ENCODE measurements around the gene CFAP251. TPM values are rescaled to one million over a fixed set of nuclear protein-coding genes. Genes with fewer than 3 reads are reported as not detected.
A peak's percentile ranks its signal among the peaks of the same experiment; 100 is the strongest.

The CFAP251 gene
- total RNA-seq, 1 donor from 2014 or later = 1.2 TPM

DNA sequence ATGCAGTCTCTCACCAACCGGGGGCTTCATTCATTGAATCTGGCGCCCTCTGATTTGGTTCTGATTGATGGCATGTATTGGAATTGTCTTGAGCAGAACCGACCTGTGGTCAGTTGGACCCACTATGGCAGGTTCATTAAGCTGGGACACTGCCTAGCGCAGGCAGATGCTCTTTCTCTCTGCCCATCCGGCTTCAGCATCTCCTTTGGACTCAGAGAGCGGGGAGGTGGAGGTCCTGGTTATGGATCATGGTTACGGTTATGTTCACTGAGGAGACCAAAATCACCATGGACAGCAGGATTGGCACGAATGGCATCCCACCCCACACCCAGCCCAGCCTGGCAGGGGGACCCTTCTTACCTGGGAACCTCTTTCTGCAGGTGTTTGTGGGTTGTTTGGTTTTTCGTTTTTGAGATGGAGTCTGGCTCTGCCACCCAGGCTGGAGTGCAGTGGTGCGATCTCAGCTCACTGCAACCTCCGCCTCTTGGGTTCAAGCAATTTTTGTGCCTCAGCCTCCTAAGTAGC, 86.9 kb downstream of the CFAP251 start:
- peaks cover 3% of the 10 kb centered on the region for H3K27me3 Mint-ChIP-seq
- peak overlapping the region; percentile 67 for H3K4me3 Mint-ChIP-seq
- peaks cover 84% of the 10 kb centered on the region for H3K4me1 Mint-ChIP-seq
- no peaks in the 10 kb centered on the region for H3K36me3 Mint-ChIP-seq (ENCODE audit: low read depth)
- POLR2A ChIA-PET = interaction anchor here (0.6 to 9.1 kb wide), 12 partner anchors 9 to 1714 kb away, joined by 3 to 216 read pairs (median 7); partner anchors contain the start of genes BCL7A, CFAP251 and RNU4-2
- ATAC-seq (ENCODE audit: low read depth) (no peak), DNase-seq (no peak)
- no peaks in the 10 kb centered on the region for H3K9me3 Mint-ChIP-seq
- CTCF ChIA-PET = interaction anchor here (0.6 to 2.4 kb wide), 5 partner anchors 14 to 87 kb away, joined by 3 to 11 read pairs (median 3); partner anchors contain the start of gene CFAP251
- intact Hi-C loops (cut with micrococcal nuclease) = no loop called here
- peak overlapping the region; percentile 87 for H3K27ac Mint-ChIP-seq
- TF ChIP-seq, protein P1, sequence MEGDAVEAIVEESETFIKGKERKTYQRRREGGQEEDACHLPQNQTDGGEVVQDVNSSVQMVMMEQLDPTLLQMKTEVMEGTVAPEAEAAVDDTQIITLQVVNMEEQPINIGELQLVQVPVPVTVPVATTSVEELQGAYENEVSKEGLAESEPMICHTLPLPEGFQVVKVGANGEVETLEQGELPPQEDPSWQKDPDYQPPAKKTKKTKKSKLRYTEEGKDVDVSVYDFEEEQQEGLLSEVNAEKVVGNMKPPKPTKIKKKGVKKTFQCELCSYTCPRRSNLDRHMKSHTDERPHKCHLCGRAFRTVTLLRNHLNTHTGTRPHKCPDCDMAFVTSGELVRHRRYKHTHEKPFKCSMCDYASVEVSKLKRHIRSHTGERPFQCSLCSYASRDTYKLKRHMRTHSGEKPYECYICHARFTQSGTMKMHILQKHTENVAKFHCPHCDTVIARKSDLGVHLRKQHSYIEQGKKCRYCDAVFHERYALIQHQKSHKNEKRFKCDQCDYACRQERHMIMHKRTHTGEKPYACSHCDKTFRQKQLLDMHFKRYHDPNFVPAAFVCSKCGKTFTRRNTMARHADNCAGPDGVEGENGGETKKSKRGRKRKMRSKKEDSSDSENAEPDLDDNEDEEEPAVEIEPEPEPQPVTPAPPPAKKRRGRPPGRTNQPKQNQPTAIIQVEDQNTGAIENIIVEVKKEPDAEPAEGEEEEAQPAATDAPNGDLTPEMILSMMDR (IDR thresholded peaks at IDR 0.05) = no peak

DNA sequence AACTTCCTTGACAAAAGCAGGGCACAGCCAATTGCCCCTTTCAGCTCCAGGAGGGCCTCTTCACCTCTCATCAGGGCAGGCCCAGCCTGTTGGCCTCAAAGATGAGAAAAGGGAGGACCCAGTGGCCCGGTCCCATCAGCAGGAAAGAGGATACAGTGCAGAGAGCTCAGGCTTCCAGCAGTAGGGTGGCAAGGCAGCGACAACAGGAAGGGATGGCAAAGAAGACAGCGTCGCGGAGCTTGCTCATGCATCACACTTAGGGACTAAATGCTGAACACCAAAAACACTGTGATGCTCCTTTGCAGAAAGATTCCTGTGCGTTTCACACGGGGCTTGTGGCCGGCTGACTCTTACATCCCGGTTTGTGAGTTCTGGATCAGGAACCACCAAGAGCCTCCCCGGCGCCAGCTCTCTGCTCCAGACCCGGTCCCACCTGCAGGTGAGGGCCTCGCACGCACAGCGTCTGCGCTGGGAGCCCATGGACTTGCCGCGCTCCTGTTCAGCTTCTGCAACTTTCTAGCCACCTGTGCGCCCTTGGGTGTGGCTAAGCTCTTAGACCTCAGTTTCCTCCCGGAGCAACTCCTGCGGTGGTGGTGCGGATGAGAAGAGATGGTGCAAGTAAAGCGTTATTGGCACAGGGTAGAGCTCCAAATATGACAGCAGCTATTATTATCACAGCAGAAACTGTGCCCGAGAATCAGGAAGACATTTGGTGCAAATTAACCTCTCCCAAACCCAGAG, 88.0 kb downstream of the CFAP251 start:
- H3K9me3 Mint-ChIP-seq = no peaks in the 10 kb centered on the region
- ChIA-PET POLR2A (interaction anchor here (0.5 to 9.1 kb wide), 11 partner anchors 9 to 400 kb away, joined by 3 to 216 read pairs (median 4); partner anchors contain the start of gene BCL7A), CTCF (interaction anchor here (0.6 to 2.4 kb wide), 9 partner anchors 14 to 960 kb away, joined by 3 to 11 read pairs (median 3); partner anchors contain the start of genes ABCB9 and CFAP251)
- DNase-seq (no peak), ATAC-seq (ENCODE audit: low read depth) (no peak)
- TF ChIP-seq, protein P1 (IDR thresholded peaks at IDR 0.05) = no peak
- no peaks in the 10 kb centered on the region for H3K36me3 Mint-ChIP-seq (ENCODE audit: low read depth)
- H3K4me3 Mint-ChIP-seq = peak overlapping the region; percentile 68
- H3K4me1 Mint-ChIP-seq = peaks cover 82% of the 10 kb centered on the region
- peaks cover 3% of the 10 kb centered on the region for H3K27me3 Mint-ChIP-seq
- intact Hi-C loops (cut with micrococcal nuclease) = no loop called here
- peak overlapping the region; percentile 87 for H3K27ac Mint-ChIP-seq

DNA sequence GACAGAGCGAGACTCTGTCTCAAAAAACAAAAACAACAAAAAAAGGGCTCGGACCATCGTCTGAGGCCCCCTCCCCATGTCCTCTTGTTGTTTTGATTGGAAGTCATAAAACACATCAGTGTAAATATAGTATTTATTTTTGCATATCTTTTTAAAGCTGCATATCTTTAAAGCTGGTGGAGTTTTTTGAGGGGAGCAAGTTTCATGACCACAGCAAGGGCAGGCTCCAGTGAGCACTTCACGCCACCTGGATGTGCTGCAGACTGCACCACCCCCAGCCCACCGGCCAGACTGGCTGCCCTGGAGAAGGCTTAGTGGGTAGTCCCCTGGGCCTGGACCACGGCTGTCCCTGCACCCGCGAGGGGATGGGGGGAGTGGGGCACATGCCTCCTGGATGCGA, 91.3 kb downstream of the CFAP251 start:
- TF ChIP-seq, protein P1 (IDR thresholded peaks at IDR 0.05) = no peak
- Mint-ChIP-seq H3K27me3 (peaks cover 3% of the 10 kb centered on the region), H3K36me3 (ENCODE audit: low read depth) (no peaks in the 10 kb centered on the region), H3K9me3 (no peaks in the 10 kb centered on the region), H3K4me3 (no peak overlapping the region), H3K4me1 (peaks cover 59% of the 10 kb centered on the region), H3K27ac (no peak overlapping the region)
- intact Hi-C loops (cut with micrococcal nuclease) = loop anchor here (1.0 kb wide), 1 partner anchor 12 kb away; the partner anchor contains the start of gene BCL7A
- ChIA-PET POLR2A (interaction anchor here (1.1 to 9.1 kb wide), 4 partner anchors 16 to 30 kb away, joined by 4 to 216 read pairs (median 68); partner anchors contain the start of gene BCL7A), CTCF (no interaction called here)
- DNase-seq (no peak), ATAC-seq (ENCODE audit: low read depth) (peak; percentile 46)

DNA sequence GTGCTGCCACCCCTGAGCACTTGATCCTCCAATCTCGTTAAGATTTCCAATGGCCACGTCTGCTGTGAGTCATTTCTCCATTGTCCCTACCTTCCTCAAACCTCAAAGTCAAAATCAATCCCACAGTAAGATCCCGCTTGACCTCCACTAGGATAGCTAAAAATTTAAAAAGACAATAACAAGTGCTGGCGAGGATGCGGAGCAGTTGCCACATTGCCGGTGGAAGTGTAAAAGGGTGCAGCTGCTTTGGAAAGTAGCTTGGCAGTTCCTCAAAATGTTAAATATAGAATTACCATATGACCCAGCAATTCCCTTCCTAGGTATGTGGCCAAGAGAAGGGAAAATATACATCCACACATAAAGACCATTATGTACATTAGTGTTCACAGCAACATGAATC, 93.8 kb downstream of the CFAP251 start:
- no peak for DNase-seq
- Mint-ChIP-seq H3K4me3 (no peak overlapping the region), H3K9me3 (no peaks in the 10 kb centered on the region), H3K36me3 (ENCODE audit: low read depth) (no peaks in the 10 kb centered on the region), H3K27ac (no peak overlapping the region), H3K4me1 (peaks cover 37% of the 10 kb centered on the region), H3K27me3 (peaks cover 3% of the 10 kb centered on the region)
- no peak for ATAC-seq (ENCODE audit: low read depth)
- TF ChIP-seq, protein P1 (IDR thresholded peaks at IDR 0.05) = no peak
- intact Hi-C loops (cut with micrococcal nuclease) = no loop called here
- ChIA-PET CTCF (interaction anchor here (1.4 kb wide), 1 partner anchor 94 kb away, joined by 5 read pairs; the partner anchor contains the start of gene CFAP251), POLR2A (interaction anchor here (1.8 to 2.5 kb wide), 2 partner anchors 9 to 11 kb away, joined by 5 to 13 read pairs; partner anchors contain the start of gene BCL7A)

DNA sequence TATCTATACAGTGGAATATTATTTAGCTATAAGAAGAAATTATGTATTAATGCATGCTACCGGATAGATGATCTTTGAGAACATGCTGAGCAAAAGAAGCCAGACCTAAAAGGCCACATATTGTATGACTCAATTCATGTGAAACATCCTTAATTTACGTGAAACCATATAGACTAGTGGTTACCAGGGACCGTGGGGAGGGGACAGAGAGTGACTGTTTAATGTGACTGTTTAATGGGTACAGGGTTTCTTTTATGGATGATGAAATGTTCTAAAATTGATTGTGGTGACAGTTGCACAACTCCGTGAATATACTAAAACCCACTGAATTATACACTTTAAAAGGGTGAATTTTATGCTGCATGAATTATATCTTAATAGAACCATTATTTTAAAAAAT, 94.7 kb downstream of the CFAP251 start:
- Mint-ChIP-seq H3K9me3 (no peaks in the 10 kb centered on the region), H3K36me3 (ENCODE audit: low read depth) (no peaks in the 10 kb centered on the region), H3K4me3 (no peak overlapping the region), H3K27me3 (peaks cover 3% of the 10 kb centered on the region), H3K4me1 (peaks cover 29% of the 10 kb centered on the region), H3K27ac (no peak overlapping the region)
- CTCF ChIA-PET = interaction anchor here (1.0 kb wide), 1 partner anchor 95 kb away, joined by 3 read pairs; the partner anchor contains the start of gene CFAP251
- TF ChIP-seq, protein P1 (IDR thresholded peaks at IDR 0.05) = no peak
- POLR2A ChIA-PET = interaction anchor here (1.2 to 2.5 kb wide), 2 partner anchors 8 to 22 kb away, joined by 4 to 13 read pairs; partner anchors contain the start of gene BCL7A
- ATAC-seq (ENCODE audit: low read depth) = no peak
- intact Hi-C loops (cut with micrococcal nuclease) = no loop called here
- DNase-seq = no peak

Data from activated B cell treated with CpG ODN at 0.5 μM for 24 hours (primary cell).